ENCODE measurements around the gene ASRGL1.

ASRGL1 gene

DNA sequence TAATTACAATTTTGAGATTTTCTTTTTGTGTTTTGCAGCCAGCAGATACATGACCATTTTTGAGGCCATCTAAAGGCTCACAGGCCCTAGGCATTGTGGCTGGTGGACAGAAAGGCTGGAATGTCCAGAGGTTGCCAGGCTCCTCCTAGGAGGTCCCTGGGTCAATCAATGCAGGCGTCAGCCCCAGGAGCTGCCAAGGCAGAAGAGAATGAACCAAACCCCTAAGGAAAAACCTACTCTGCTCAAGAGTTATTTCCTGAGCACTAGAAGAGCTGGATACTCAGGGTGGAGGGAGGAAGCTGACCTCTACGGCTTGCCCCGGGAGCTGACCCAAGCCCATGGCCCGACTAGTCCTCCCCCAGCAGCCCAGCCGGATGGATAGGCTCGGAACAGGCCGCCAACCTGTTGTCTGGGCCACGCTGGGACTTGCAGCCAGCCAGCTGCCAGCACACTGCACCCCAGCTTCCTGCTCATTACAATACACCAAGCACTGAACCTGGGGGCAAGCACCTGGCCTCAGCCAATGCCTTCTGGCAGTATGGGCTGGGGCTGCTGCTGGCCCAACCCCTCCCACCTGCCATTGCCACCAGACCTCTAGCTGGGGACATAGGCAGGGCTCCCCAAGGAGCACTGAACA is 75.9 kb downstream of the ASRGL1 start:
- TF ChIP-seq, protein P1, sequence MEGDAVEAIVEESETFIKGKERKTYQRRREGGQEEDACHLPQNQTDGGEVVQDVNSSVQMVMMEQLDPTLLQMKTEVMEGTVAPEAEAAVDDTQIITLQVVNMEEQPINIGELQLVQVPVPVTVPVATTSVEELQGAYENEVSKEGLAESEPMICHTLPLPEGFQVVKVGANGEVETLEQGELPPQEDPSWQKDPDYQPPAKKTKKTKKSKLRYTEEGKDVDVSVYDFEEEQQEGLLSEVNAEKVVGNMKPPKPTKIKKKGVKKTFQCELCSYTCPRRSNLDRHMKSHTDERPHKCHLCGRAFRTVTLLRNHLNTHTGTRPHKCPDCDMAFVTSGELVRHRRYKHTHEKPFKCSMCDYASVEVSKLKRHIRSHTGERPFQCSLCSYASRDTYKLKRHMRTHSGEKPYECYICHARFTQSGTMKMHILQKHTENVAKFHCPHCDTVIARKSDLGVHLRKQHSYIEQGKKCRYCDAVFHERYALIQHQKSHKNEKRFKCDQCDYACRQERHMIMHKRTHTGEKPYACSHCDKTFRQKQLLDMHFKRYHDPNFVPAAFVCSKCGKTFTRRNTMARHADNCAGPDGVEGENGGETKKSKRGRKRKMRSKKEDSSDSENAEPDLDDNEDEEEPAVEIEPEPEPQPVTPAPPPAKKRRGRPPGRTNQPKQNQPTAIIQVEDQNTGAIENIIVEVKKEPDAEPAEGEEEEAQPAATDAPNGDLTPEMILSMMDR (IDR thresholded peaks at IDR 0.05; ENCODE audit: low read depth, low read length, missing control alignments), result no peak
- DNase-seq (ENCODE audit: extremely low read depth, low read depth), result no peak
- H3K4me3 ChIP-seq (replicated peaks; ENCODE audit: low read depth, low read length), result no peak overlapping the region

DNA sequence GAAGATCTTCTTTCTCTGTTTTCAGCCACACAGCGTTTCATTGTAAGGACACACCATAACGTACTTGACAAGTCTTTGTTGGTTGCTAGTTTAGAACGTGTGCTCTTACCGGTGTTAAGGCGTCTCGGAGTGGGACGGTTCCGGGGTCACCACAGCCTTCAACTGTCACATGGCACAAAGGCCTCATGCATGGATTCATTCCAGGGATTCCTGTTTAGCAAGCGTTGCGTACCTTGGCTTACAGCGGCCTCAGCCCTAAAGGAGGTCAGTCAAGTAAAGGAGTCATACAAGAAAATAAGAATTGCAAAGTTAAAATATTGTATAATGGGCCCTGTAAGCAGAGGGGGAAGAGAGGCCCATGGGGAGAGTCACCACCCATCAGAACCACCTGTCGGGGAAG is 79.3 kb downstream of the ASRGL1 start:
- H3K4me3 ChIP-seq (replicated peaks; ENCODE audit: low read depth, low read length), result no peak overlapping the region
- DNase-seq (ENCODE audit: extremely low read depth, low read depth), result no peak
- TF ChIP-seq, protein P1 (IDR thresholded peaks at IDR 0.05; ENCODE audit: low read depth, low read length, missing control alignments), result no peak

DNA sequence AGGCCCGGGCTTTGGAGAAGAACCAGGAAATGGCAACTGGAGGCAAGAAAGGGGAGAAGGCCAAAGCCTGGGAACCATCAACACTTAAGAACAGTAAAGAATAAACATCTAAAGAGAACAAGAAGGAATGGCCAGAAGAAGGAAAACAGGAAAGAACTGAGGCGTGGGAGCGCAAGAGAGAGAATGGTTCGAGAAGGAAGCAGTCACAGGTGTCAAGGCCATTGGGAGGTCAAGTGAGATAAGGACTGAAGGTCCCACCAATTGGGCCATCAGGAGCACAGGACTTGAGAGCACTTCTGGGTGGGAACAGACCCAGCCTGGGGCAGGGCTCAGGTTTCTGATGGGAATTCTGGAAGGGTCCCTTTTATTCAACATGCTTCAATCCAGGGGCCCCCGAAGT is 80.9 kb downstream of the ASRGL1 start:
- no peak overlapping the region for H3K4me3 ChIP-seq (replicated peaks; ENCODE audit: low read depth, low read length)
- no peak for DNase-seq (ENCODE audit: extremely low read depth, low read depth)
- TF ChIP-seq, protein P1 (IDR thresholded peaks at IDR 0.05; ENCODE audit: low read depth, low read length, missing control alignments), result no peak

DNA sequence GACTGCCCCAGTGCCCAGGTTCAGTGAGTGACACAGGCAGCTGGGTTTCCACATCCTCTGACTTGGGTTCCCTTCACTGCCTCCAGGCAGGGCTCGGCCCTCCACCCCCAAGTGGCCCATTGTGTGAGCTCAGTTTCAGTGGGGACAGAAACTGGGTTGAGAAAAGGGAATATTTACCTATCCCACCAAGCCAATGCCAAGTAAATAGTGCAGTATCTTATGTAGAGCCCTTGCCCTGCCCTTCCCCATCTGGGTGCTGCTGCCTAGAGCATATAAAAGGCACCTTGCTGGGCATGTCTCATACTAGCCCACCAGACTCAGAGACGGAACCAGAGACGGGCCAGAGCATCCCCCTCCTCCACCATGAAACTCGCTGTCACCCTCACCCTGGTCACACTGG is 81.5 kb downstream of the ASRGL1 start, which contains the start of gene SCGB1A1:
TSS of gene SCGB1A1 (plus strand) at position 301 of the 400 bp plus-strand sequence. CDS start at position 364, 63 bp downstream.
- H3K4me3 ChIP-seq (replicated peaks; ENCODE audit: low read depth, low read length), result no peak within 1 kb of the TSS
- DNase-seq (ENCODE audit: extremely low read depth, low read depth), result no peak
- TF ChIP-seq, protein P1 (IDR thresholded peaks at IDR 0.05; ENCODE audit: low read depth, low read length, missing control alignments), result no peak

DNA sequence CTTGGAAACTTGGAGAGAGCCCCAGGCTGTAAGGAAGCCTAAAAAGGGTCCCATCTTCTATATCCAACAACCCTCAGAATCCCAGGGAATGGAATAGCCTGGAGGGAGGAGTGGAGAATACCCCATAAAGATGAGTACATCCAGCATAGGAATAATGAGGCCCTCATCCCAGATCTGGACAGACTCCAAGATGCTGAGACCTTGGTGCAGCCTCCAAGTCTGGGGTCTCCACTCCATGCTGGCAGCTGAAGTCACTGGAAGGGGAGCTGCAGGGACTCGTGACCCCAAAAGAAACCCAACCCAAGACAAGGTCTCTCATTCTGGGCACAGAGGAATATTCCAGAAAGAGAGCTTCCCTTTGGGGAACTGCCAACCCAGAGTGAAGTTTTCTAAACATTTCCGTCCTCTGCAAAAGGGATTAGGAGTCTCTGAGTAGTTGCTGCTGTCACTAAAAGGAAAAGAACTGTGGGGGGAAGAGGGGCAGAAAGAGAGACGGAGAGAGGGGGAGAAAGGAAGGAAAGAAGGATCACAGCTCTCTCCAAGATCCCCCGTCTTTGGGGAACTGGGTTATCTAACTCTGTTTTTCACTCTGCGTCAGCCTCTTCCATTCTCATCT is 82.2 kb downstream of the ASRGL1 start:
- TF ChIP-seq, protein P1 (IDR thresholded peaks at IDR 0.05; ENCODE audit: low read depth, low read length, missing control alignments), result no peak
- H3K4me3 ChIP-seq (replicated peaks; ENCODE audit: low read depth, low read length), result no peak overlapping the region
- DNase-seq (ENCODE audit: extremely low read depth, low read depth), result no peak

DNA sequence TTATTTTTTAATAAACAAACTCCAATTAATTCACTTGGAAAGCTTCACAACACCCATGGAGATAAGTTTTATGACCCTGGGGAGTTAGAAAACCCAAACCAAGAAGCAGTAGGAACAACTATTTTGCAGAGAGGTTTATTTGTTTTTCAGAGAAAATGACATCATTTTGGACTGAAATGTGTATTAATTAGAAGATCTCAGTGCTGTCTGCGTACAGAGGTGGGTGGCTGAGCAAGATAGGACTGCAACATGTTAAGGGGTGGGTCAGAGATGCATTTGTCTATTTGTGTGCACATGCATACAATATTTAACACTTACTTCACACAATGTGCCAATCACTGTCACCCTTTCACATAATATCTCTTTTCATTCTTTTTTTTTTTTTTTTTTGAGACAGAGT is 82.7 kb downstream of the ASRGL1 start:
- no peak overlapping the region for H3K4me3 ChIP-seq (replicated peaks; ENCODE audit: low read depth, low read length)
- DNase-seq (ENCODE audit: extremely low read depth, low read depth), result no peak

More for the DNA sequence above, 82.7 kb downstream of the ASRGL1 start:
- TF ChIP-seq, protein P1 (IDR thresholded peaks at IDR 0.05; ENCODE audit: low read depth, low read length, missing control alignments), result no peak
